HCT116 (cell line): Measurements from ENCODE around the gene SCN4B. TPM values are rescaled to one million over a fixed set of nuclear protein-coding genes. Genes with fewer than 3 reads are reported as not detected.

ENCODE experiments used
- ATAC-seq: fragments of 200-7000 bp; cut with Tn5 transposase; 2 replicates; pipeline ENCODE4 v1.9.1; 2020; ENCODE audit warnings: mild to moderate bottlenecking, moderate library complexity
- BruUV-seq: library from RNA; stranded (reverse); fragments of 400-500 nt; replicated peaks from 2 replicates; lab custom pipeline; 2021; lab: Mats Ljungman, UMichigan
- CTCF ChIA-PET: fragments of 300-600 bp; sonication (Branson Sonifier 250); formaldehyde crosslinking; loops from one replicate; lab custom pipeline; 2021; ENCODE audit warnings: antibody characterized with exemption; lab: Charles Lee
- POLR2A ChIA-PET: fragments of 300-600, 350-600 bp; sonication (Branson Sonifier 250); formaldehyde crosslinking; loops from one replicate; lab custom pipeline; 2021; ENCODE audit warnings: antibody characterized with exemption; lab: Charles Lee
- RAD21 ChIA-PET, 2 experiments: fragments of 300-600 bp; sonication (Branson Sonifier 250); formaldehyde crosslinking; loops; one replicate each; lab custom pipeline; 2023; ENCODE audit warnings: low total read pairs in 2 of 2; ENCODE audit not compliant: uncharacterized antibody in 2 of 2, unreplicated experiment in 2 of 2, low non-redundant PET in 1 of 2; lab: Charles Lee
- DNase-seq: peaks from one replicate; pipeline ENCODE4 v3.0.0-alpha.2; 2010; ENCODE audit warnings: low read depth, low spot score
- H2AFZ ChIP-seq: fragments of 200-600 bp; shearing (Covaris generic), sonication (generic); 2 replicates; pipeline ENCODE4 v1.6.1; 2017; ENCODE audit warnings: low read depth, mixed run types, mixed read lengths, antibody characterized with exemption, low read length; ENCODE audit not compliant: poor library complexity, severe bottlenecking
- H3K27ac ChIP-seq: 2 replicates; pipeline ENCODE4 v1.5.1; 2012; ENCODE audit warnings: low read depth, low read length
- H3K27me3 ChIP-seq: fragments of 200-600 bp; sonication (generic); 2 replicates; pipeline ENCODE4 v1.6.1; 2016; ENCODE audit warnings: mixed run types, low read length, mixed read lengths; ENCODE audit not compliant: insufficient read depth
- H3K36me3 ChIP-seq, 2 experiments: fragments of 200-500 bp in 1 of 2; fragments of 200-600 bp in 1 of 2; sonication (Bioruptor generic) in 1 of 2; sonication (generic) in 1 of 2; 2 replicates each; pipeline versions ENCODE4 v1.5.1 to v1.6.1; 2014 to 2016; ENCODE audit warnings: low read length in 2 of 2, inconsistent platforms in 1 of 2, mixed read lengths in 1 of 2, mixed run types in 1 of 2; ENCODE audit not compliant: insufficient read depth in 2 of 2, control insufficient read depth in 1 of 2
- H3K4me1 ChIP-seq, 2 experiments: fragments of 200-600 bp in 1 of 2; sonication (generic) in 1 of 2; 2 replicates each; pipeline versions ENCODE4 v1.5.1 to v1.6.1; 2012 to 2017; ENCODE audit warnings: low read length in 2 of 2, inconsistent platforms in 1 of 2, mild to moderate bottlenecking in 1 of 2, mixed read lengths in 1 of 2, mixed run types in 1 of 2, moderate library complexity in 1 of 2; ENCODE audit not compliant: insufficient read depth in 2 of 2, control insufficient read depth in 1 of 2
- H3K4me2 ChIP-seq: fragments of 200-600 bp; sonication (generic); 2 replicates; pipeline ENCODE4 v1.6.1; 2017; ENCODE audit warnings: mixed run types, low read length, mixed read lengths
- H3K4me3 ChIP-seq, 2 experiments: fragments of 200-600 bp in 1 of 2; sonication (generic) in 1 of 2; replicated peaks in 1 of 2; 2 replicates each; pipeline ENCODE4 v1.5.1; 2011 to 2016; ENCODE audit warnings: low read length in 2 of 2, control low read depth in 1 of 2, low read depth in 1 of 2, mild to moderate bottlenecking in 1 of 2, mixed read lengths in 1 of 2, mixed run types in 1 of 2
- H3K79me2 ChIP-seq: fragments of 200-600 bp; sonication (generic); 2 replicates; pipeline ENCODE4 v1.6.1; 2017; ENCODE audit warnings: mild to moderate bottlenecking, mixed run types, low read length, moderate library complexity, mixed read lengths; ENCODE audit not compliant: insufficient read depth
- H3K9ac ChIP-seq: fragments of 200-600 bp; sonication (generic); 2 replicates; pipeline ENCODE4 v1.6.1; 2016; ENCODE audit warnings: low read length, mixed read lengths
- H3K9me2 ChIP-seq: fragments of 200-600 bp; sonication (generic), shearing (Covaris generic); 2 replicates; pipeline ENCODE4 v1.6.1; 2017; ENCODE audit warnings: mixed run types, mild to moderate bottlenecking, moderate library complexity; ENCODE audit not compliant: insufficient read depth
- H3K9me3 ChIP-seq, 2 experiments: fragments of 200-500 bp in 1 of 2; fragments of 200-600 bp in 1 of 2; sonication (Bioruptor generic) in 1 of 2; sonication (generic) in 1 of 2; 2 replicates each; pipeline ENCODE4 v1.6.1; 2014 to 2017; ENCODE audit warnings: low read length in 2 of 2, mixed read lengths in 2 of 2, inconsistent platforms in 1 of 2, low read depth in 1 of 2, mild to moderate bottlenecking in 1 of 2, mixed run types in 1 of 2, moderate library complexity in 1 of 2; ENCODE audit not compliant: control insufficient read depth in 1 of 2, insufficient read depth in 1 of 2
- H4K20me1 ChIP-seq: fragments of 200-600 bp; sonication (generic), shearing (Covaris generic); 2 replicates; pipeline ENCODE4 v1.6.1; 2017; ENCODE audit warnings: mixed run types, mild to moderate bottlenecking, moderate library complexity; ENCODE audit not compliant: insufficient read depth
- CEBPB ChIP-seq: IDR thresholded peaks from 2 replicates; pipeline ENCODE4 v1.6.1; 2012; ENCODE audit warnings: low read depth
- EZH2 ChIP-seq: fragments of 200-600 bp; sonication (generic); IDR thresholded peaks from 2 replicates; pipeline ENCODE4 v1.6.1; 2017; ENCODE audit warnings: antibody characterized with exemption, mixed run types
- EZH2phosphoT487 ChIP-seq: fragments of 200-600 bp; IDR thresholded peaks from 2 replicates; pipeline ENCODE4 v1.6.1; 2018; ENCODE audit warnings: antibody characterized with exemption, borderline replicate concordance
- MAX ChIP-seq: IDR thresholded peaks from 2 replicates; pipeline ENCODE4 v1.6.1; 2012
- POLR2AphosphoS5 ChIP-seq: IDR thresholded peaks from 2 replicates; pipeline ENCODE4 v1.6.1; 2011; ENCODE audit warnings: mild to moderate bottlenecking, low read depth, low read length, moderate library complexity
- YY1 ChIP-seq: IDR thresholded peaks from 2 replicates; pipeline ENCODE4 v1.6.1; 2011; ENCODE audit warnings: low read length, low read depth, moderate library complexity, mild to moderate bottlenecking; ENCODE audit not compliant: insufficient replicate concordance; ENCODE audit errors: extremely low read depth
- ZNF274 ChIP-seq: fragments of 200-500 bp; sonication (Bioruptor generic); IDR thresholded peaks from 2 replicates; pipeline ENCODE4 v1.6.1; 2014; ENCODE audit warnings: mild to moderate bottlenecking, low read depth, low read length, inconsistent platforms
- intact Hi-C: fragments of 100-400 bp; cut with micrococcal nuclease; formaldehyde crosslinking; loops from 2 replicates; pipeline ENCODE4 v1.10.0; 2022
- total RNA-seq: library from RNA; stranded (reverse); gene quantifications from one replicate; pipeline ENCODE4 v1.2.1, GENCODE V29; 2021; ENCODE audit not compliant: unreplicated experiment

The SCN4B gene
- total RNA-seq, 1 experiment from 2014 or later = 0.32 TPM

- no peaks in the 10 kb centered on the region for H3K9me2 ChIP-seq
- peak overlapping the region; percentile 55 for H2AFZ ChIP-seq
- ChIA-PET RAD21 (interaction anchor here (1.0 to 1.3 kb wide), 2 partner anchors 15 kb away, joined by 3 to 4 read pairs; no protein-coding TSS in a partner anchor), POLR2A (interaction anchor here (0.5 to 1.7 kb wide), 4 partner anchors 9 to 455 kb away, joined by 3 to 4 read pairs (median 4); no protein-coding TSS in a partner anchor), CTCF (interaction anchor here (0.8 to 2.3 kb wide), 6 partner anchors 10 to 139 kb away, joined by 3 to 14 read pairs (median 3); no protein-coding TSS in a partner anchor)
- H3K36me3 ChIP-seq = no peaks in the 10 kb centered on the region
- no peaks in the 10 kb centered on the region for H3K9me3 ChIP-seq
- no peaks in the 10 kb centered on the region for H3K79me2 ChIP-seq
- TF ChIP-seq MAX (no peak), ZNF274 (no peak), YY1 (no peak), CEBPB (no peak), POLR2AphosphoS5 (peak; percentile 65), EZH2phosphoT487 (no peak), EZH2 (no peak)
- peaks cover 10 to 24% of the 10 kb centered on the region in 2 experiments; a peak in 3 of 4 replicates for H3K4me1 ChIP-seq
- peak overlapping the region; percentile 64 for H3K4me2 ChIP-seq
- H3K27me3 ChIP-seq = no peaks in the 10 kb centered on the region
- no peaks in the 10 kb centered on the region for H4K20me1 ChIP-seq
- intact Hi-C loops = loop anchor here (10.0 kb wide), 1 partner anchor 538 kb away; no protein-coding TSS in a partner anchor
- no peak overlapping the region for H3K27ac ChIP-seq
- ATAC-seq = peak; percentile 84
- peak overlapping the region; percentile 8 to 9; a peak in 2 of 4 replicates for H3K4me3 ChIP-seq
- H3K9ac ChIP-seq = 0 out of 2 replicates have a peak overlapping the region, but pooled peaks have one; percentile 9
- DNase-seq = no peak
- no TSS peak for BruUV-seq
Observed at GRCh38 chr11:118156531-118157185, 4.0 kb upstream of the SCN4B start.
